Stimulated activated CD8-positive, alpha-beta memory T cell treated with anti-CD3 and anti-CD28 coated beads, Interleukin-4, amount 100 ng/mL, for 48 hours (primary cell): ENCODE results near the gene RAC3.

Experiments used
- DNase-seq: peaks from one replicate; pipeline ENCODE4 v3.0.0-alpha.2; 2020

Gene RAC3

GRCh38 chr17:82045936-82046484 is 14.5 kb downstream of the RAC3 start:
- no peak for DNase-seq

GRCh38 chr17:82046903-82047302 is 15.4 kb downstream of the RAC3 start:
- DNase-seq: no peak

DNA sequence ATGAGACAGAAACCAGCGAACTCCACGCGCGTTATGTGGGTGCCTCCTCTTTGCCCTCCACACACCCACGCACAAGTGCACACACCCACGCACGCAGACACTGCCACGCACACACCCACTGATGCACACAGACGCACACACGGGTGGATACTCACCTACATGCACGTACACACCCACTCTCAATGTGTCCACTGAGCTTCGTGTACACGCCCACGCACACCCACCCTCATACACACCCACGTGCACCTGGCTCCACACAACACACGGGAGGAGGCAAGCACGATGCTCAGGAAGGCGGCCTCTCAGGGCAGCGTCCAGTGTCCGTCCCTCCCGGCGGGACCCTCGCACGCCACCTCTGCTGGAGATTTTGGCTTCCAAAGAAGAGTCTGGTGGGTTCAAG is 15.9 kb downstream of the RAC3 start:
- DNase-seq: no peak

DNA sequence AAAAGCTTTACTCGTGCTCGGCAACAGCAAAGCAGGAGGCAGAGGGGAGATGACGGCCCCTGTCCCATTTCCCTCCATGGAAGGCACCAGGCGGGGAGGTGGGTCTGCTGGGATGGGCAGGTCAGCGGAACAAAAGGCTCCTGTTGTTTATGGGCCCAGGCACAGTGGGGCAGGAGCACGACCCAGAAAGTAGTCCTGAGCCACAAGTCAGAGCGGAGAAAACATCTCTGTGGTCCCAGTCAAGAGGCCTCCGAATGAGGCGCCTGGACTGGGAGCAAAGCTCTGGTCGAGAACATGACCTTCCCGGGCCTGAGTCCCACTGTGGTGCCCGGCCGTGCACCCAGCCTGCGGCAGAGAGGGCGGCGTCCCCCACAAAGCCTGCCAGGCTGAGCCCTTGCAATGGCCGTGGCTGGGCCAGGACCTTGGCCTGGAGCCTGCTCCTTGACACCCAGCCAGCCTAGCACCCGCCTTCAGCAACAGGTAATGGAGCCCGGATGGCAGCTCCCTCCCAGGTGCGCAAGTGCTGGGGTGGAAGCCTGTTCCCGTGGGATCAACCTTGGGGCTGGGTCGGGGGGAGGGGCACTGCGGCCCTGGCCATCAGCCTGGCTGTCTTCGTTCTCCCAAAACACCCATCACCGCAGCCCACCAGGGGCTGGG is 16.6 kb downstream of the RAC3 start:
- no peak for DNase-seq

DNA sequence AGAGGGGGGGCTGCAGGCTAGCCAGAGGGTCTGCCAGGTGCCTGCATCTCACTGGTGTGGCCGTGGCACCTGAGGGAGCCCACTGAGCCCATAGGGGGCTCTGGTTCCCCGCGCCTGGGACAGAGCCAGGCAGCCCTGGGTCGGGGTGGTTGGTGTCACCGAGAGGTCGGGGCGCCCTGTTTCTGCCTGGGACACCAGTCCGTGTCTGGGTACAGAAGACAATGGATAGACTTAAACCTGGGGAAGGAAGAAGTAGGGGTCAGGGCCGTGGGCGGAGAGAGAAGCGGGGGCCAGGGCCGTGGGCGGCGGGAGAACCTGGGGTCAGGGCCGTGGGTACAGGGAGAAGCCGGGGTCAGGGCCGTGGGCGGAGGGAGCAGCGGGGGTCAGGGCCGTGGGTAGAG is 17.1 kb downstream of the RAC3 start:
- DNase-seq: no peak

DNA sequence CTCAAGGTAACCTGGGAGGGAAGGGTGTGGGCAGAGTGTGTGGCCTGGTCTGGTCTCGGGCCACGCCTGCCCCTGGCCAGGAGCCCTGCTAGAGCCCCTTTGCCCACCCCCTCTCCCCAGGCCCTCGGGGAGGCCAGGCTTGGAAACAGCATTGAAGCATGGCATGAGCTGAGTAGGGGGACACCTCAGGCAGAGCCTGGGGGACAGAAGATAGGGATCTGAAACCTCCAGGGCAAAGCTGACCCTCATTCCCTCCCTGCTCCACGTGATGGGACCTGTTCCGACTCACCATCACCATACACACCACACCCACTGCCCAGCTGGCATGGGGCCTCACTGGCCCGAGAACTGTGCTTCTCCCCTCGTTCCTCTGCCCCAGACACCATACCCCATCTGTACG is 17.6 kb downstream of the RAC3 start:
- DNase-seq: no peak

DNA sequence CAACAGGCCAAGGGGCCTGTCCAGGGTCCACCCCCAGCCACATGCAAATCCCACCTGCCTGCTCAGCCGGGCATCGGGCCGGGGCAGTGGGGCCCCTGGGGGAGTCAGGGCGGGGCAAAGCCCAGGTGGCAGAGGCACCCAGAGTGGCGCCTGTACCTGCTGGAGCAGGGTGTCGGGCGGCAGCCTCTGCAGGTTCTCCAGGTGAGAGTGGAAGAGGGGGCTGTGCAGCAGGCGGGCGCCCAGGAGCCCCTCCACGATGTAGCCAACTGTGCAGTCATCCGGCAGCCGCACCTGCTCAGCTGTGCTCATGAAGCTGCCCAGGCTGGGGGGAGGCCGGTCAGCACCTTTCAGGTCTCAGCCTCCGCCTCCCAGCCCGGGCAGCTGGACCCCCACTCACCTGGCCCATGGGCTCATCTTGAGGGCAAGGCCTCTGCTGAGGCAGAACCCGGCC is 18.1 kb downstream of the RAC3 start:
- DNase-seq: no peak

DNA sequence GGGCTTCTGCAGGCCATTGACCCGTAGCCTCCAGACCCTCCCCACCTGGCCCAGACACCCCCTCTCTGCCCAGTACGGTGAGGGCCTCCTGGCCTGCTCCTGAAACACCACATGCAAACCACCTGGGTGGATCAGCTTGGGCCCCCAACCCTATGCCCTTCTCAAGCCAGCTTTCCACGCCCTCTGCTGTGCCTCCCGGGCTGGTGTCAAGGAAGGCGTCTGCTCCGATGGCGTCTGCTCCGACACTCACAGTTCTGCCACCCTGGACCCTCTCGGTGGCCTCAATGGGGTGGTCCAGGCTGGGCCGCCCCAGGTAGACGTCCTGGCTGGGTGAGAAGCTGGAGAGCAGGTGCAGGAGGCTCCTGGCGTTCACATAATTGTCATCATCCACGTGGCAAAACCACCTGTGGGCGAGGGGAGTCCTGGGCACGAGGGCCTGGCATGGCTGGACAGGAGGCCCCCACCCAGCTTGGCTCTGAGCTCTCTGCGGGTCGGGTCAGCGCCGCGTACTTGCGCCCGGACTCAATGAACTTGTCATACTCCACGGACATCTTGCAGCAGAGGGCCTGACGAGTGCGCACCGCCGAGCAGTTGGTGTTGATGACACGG is 18.8 kb downstream of the RAC3 start:
- no peak for DNase-seq

DNA sequence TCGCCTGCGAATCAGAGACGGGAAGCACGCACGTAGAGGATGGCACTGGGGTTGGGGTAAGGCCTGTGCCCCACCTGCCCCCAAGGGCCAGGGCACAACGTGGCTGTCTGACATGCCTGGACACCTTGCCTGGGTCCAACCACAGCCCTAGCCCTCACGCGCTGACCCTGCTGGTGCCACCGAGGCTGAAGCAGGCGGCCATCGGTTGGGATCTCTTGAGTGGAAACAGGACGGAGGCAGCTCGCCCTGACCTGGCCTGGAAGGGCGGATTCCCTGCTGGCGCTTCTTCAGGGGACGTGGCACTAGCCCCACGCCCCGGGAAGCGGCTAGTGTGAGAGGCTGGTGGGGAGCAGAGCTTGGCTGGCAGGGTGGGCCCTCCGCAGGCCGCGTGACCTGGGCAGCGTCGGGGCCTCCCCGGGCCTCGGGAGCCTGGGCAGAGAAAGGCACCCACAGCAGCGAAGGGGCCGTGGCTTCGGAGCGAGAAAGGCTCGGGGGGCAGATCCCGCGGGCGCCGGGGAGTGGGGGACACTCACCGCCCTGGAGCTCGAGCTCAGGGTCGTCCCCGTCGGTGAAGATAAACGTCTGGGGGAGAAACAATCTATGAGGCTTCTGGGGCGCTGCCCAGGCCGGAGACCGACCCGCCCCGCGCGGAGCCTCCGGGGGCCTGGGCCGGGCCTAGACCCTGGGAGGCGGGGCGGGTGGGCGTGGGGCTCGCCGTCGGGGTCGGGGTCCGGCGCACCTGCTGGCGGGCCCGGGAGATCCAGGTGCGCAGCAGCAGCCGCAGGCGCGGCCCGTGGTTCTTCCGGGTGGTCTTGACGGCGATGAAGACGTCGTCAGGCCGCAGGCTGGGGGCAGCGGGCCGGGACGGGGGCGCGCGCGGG is 19.5 kb downstream of the RAC3 start:
- DNase-seq: no peak

- peak; percentile 90 for DNase-seq
Measured at GRCh38 chr17:82051776-82052637, 20.5 kb downstream of the RAC3 start, which contains the start of the genes GPS1 and RFNG. Gene GPS1 (plus strand): TSS chr17:82051898. CDS start chr17:82051932, 34 bp downstream. Gene RFNG (minus strand): TSS chr17:82051811. CDS start chr17:82051766, 45 bp downstream.

DNA sequence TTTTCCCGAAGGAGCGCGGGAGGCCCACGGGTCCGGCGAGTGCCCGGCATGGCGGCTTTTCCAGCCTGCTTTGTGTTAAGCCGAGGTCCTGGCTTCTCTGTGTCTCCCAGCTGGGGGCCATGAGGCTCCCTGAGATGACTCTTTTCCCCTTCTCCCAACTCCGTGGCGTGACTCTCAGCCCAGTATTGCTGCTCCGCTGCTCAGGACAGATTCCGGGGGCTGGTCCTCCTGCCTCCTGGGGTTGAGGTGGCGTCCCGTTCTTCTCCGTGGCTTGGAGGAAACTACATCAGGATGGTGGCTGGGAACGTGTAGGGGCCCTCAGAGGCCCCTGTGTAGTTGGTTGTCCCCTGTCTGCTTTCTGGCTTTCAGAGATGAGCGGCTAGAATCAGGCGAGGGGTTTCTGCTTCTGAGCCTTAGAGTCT is 21.2 kb downstream of the RAC3 start:
- DNase-seq: no peak

DNA sequence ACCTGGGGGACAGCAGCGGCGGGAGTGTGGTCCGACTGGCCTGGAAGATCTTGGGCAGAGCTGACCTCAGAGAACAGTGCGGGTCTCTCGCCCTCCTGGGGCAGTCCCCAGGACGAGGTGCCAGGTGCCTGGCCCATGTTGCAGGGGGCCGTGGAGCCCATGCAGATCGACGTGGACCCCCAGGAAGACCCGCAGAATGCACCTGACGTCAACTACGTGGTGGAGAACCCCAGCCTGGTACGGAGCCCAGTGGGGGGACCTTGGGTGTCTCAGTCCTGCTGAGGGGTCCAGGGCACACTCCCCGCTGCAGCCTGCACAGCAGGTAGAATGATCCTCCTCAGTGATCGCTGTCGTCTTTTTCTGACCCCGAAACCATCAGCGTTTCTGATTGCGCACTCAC is 21.7 kb downstream of the RAC3 start:
- no peak for DNase-seq

- DNase-seq: no peak
Measured at GRCh38 chr17:82053556-82054263, 22.2 kb downstream of the RAC3 start.

DNA sequence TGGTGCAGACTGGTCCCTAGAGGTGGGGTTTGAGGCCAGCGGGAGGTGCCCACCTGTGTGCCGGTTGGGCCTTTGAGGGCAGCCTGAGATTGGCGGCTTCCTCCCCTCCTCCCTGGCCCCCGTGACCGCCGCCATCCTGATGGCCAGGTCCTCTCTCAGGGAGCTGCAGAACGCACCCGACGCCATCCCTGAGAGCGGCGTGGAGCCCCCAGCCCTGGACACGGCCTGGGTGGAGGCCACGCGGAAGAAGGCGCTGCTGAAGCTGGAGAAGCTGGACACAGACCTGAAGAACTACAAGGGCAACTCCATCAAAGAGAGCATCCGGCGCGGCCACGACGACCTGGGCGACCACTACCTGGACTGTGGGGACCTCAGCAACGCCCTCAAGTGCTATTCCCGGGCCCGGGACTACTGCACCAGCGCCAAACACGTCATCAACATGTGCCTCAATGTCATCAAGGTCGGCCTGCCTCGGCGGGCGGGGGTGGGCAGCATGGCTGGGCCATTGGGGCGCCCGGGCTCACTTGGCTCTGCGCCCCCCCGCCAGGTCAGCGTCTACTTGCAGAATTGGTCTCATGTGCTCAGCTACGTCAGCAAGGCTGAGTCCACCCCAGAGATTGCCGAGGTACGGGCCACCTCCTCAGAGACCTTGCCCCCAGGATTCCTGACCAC is 23.0 kb downstream of the RAC3 start:
- no peak for DNase-seq

- no peak for DNase-seq
Measured at GRCh38 chr17:82055023-82055964, 23.8 kb downstream of the RAC3 start.

GRCh38 chr17:82055965-82056728 is 24.7 kb downstream of the RAC3 start:
- DNase-seq: no peak

DNA sequence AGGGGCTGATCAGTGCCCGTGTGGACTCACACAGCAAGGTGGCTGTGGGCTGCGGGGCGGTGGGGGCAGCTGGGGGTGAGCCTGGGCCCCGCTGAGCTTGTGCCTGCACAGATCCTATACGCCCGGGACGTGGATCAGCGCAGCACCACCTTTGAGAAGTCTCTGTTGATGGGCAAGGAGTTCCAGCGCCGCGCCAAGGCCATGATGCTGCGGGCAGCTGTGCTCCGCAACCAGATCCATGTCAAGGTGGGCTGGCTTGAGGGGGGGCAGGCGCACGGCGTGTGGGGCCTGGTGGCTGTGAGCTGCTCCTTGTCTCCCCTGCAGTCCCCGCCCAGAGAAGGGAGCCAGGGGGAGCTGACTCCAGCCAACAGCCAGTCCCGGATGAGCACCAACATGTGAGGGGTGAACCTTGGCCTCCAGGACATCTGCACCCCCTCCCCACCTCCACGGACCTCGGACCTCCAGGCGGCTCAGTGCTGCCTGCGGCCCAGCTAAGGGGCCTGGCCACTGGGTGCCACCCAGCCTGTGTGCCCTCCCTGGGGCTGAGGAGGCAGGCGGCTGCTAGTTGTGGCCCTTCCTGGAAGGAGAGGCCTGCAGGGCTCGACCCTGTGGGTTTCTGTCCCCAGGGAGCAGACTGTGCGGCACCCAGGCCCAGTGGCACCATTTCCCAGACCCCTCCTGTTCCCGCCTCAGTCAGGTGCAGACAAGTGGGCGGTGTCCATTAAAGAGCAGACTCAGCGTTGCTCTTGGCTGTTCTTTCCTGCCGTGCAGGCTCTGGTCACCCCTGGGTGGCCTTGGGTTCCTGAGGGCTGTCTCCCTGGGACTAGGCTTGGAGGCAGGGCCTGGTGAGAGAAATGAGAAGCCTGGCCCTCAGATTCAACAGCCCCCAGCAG is 25.5 kb downstream of the RAC3 start:
- no peak for DNase-seq
